HFF-Myc (cell line): ENCODE results near the gene SELENOO.

Experiments
- DNase-seq: peaks from one replicate; pipeline ENCODE4 v3.0.0-alpha.2; 2011; ENCODE audit warnings: low read depth; ENCODE audit errors: extremely low read depth
- H3K4me3 ChIP-seq: replicated peaks from 2 replicates; pipeline ENCODE4 v1.5.1; 2011; ENCODE audit warnings: low read depth, mild to moderate bottlenecking, control low read depth, low read length
- TF ChIP-seq, protein P1 (sequence below): IDR thresholded peaks from 2 replicates; pipeline ENCODE4 v1.5.1; 2012; ENCODE audit warnings: mild to moderate bottlenecking, low read depth, low read length, control low read depth; ENCODE audit errors: missing control alignments

Gene SELENOO

GRCh38 chr22:50174382-50175190 lies 26.2 kb upstream of the SELENOO start:
- TF ChIP-seq, protein P1, sequence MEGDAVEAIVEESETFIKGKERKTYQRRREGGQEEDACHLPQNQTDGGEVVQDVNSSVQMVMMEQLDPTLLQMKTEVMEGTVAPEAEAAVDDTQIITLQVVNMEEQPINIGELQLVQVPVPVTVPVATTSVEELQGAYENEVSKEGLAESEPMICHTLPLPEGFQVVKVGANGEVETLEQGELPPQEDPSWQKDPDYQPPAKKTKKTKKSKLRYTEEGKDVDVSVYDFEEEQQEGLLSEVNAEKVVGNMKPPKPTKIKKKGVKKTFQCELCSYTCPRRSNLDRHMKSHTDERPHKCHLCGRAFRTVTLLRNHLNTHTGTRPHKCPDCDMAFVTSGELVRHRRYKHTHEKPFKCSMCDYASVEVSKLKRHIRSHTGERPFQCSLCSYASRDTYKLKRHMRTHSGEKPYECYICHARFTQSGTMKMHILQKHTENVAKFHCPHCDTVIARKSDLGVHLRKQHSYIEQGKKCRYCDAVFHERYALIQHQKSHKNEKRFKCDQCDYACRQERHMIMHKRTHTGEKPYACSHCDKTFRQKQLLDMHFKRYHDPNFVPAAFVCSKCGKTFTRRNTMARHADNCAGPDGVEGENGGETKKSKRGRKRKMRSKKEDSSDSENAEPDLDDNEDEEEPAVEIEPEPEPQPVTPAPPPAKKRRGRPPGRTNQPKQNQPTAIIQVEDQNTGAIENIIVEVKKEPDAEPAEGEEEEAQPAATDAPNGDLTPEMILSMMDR = no peak
- DNase-seq = no peak
- H3K4me3 ChIP-seq = no peak overlapping the region

DNA sequence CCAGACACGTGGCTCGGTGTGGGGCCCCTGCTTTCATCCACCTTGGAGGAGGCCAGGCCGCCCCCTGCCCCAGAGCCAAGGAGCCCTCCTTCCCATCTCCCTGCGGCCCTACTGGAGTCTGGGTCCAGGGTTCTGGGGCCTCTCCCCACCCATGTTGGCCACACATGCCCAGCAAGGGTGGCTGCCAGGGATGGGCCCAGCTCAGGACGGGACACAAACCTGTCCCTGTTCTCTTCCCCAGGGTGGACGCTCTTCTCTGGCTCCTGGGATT lies 25.7 kb upstream of the SELENOO start:
- no peak overlapping the region for H3K4me3 ChIP-seq
- no peak for DNase-seq
- TF ChIP-seq, protein P1 = no peak

DNA sequence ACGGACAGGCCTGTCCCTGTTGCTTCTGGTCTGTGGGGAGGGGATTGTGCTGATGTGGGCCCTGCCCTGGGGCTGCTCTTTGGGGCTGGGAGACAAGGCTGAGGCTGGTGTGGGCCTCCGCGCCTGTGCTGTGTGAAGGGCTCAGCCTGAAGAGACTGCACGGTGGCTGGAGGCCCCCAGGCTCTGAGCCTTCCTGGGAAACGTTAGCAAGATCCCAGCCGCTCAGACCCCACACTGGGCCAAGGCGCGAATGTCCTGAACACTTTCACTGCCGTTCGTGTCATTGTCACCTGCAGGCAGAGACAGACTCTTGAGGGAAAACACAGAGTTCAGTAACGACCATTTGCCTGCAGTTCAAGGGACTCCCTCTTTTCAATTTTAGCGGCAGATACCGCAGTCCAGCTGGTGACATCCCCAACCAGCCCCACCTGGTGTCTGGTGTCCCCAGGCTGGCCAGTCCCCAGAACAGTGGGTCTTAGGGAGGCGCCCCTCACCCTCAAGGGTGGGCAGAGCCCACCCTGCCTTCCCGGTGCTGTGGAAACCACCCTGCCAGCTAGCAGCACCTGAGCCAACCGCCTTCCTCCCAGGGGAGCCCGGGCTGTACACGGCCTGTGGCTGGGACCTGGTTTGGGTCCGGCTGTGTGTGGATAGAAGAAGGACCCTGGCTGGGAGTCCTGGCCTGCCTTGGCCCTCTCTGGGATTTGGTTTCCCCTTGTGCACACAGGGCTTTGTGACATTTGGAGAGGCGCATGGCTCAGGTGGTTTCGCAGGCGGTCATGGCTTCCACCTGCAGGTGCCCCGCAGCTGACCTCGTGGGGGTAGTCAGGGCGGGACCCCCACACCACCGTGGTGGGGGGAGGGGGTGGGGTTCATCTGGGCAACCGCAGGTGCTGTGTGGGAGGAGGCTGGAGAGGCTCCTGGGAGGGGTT lies 24.6 kb upstream of the SELENOO start:
- TF ChIP-seq, protein P1 = no peak
- no peak overlapping the region for H3K4me3 ChIP-seq
- DNase-seq = no peak

DNA sequence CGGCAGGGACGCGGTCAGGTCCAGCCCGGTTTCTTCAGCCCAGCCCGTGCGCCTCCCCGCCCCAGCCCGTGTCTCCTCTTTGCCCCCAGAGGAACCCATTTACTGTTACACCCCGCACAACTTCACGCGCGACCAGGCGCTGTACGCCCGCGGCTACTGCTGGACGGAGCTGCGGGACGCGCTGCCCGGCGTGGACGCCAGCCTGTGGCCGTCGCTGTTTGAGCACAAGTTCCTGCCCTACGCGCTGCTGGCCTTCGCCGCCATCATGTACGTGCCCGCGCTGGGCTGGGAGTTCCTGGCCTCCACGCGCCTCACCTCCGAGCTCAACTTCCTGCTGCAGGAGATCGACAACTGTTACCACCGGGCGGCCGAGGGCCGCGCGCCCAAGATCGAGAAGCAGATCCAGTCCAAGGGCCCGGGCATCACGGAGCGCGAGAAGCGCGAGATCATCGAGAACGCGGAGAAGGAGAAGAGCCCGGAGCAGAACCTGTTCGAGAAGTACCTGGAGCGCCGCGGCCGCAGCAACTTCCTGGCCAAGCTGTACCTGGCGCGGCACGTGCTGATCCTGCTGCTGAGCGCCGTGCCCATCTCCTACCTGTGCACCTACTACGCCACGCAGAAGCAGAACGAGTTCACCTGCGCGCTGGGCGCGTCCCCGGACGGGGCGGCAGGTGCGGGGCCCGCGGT lies 23.8 kb upstream of the SELENOO start:
- no peak for DNase-seq
- TF ChIP-seq, protein P1 = no peak
- no peak overlapping the region for H3K4me3 ChIP-seq

DNA sequence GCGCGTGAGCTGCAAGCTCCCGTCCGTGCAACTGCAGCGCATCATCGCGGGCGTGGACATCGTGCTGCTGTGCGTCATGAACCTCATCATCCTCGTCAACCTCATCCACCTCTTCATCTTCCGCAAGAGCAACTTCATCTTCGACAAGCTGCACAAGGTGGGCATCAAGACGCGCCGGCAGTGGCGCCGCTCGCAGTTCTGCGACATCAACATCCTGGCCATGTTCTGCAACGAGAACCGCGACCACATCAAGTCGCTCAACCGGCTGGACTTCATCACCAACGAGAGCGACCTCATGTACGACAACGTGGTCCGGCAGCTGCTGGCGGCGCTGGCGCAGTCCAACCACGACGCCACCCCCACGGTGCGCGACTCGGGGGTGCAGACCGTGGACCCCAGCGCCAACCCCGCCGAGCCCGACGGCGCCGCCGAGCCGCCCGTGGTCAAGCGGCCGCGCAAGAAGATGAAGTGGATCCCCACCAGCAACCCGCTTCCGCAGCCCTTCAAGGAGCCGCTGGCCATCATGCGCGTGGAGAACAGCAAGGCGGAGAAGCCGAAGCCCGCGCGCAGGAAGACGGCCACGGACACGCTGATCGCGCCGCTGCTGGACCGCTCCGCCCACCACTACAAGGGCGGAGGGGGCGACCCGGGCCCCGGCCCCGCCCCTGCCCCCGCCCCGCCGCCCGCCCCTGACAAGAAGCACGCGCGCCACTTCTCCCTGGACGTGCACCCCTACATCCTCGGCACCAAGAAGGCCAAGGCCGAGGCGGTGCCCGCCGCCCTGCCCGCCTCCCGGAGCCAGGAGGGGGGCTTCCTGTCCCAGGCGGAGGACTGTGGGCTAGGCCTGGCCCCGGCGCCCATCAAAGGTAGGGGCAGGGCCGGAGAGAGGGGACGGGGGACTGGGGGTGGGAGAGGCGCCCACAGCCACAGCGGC lies 23.0 kb upstream of the SELENOO start:
- DNase-seq = no peak
- no peak overlapping the region for H3K4me3 ChIP-seq
- TF ChIP-seq, protein P1 = no peak

GRCh38 chr22:50178471-50178864 lies 22.3 kb upstream of the SELENOO start:
- no peak for DNase-seq
- no peak overlapping the region for H3K4me3 ChIP-seq
- TF ChIP-seq, protein P1 = no peak
